Measurements from ENCODE around the gene ITM2C.

Gene ITM2C

GRCh38 chr2:230865766-230866755 lies 1.3 kb downstream of the ITM2C start:
- Histone ChIP-seq H4K91ac (ENCODE audit: low read length) (peak overlapping the region; percentile 31), H3K4me2 (ENCODE audit: low read length, poor library complexity, severe bottlenecking) (peak overlapping the region; percentile 69), H4K8ac (ENCODE audit: low read length) (peak overlapping the region; percentile 75), H3K9me3 (ENCODE audit: control insufficient read depth, low read length) (no peaks in the 10 kb centered on the region), H3K9ac (ENCODE audit: low read length) (no peak overlapping the region), H3K4me3 (ENCODE audit: insufficient read depth in 1 of 2, low read depth in 1 of 2, low read length in 2 of 2) (peak overlapping the region; percentile 80 to 93), H3K27me3 (ENCODE audit: control insufficient read depth in 1 of 2, insufficient read depth in 1 of 2, low read length in 2 of 2) (peaks cover 19 to 34% of the 10 kb centered on the region in 2 experiments), H3K18ac (ENCODE audit: low read depth in 1 of 2, low read length in 2 of 2) (peak overlapping the region; percentile 74 to 75), H3K79me1 (replicated peaks; ENCODE audit: low read length, poor library complexity, severe bottlenecking) (no peaks in the 10 kb centered on the region), H2BK5ac (ENCODE audit: low read depth, low read length, poor library complexity, severe bottlenecking) (no peak overlapping the region), H3K4ac (ENCODE audit: low read depth in 1 of 2, low read length in 2 of 2) (peak overlapping the region in 1 of 2 experiments; percentile 80), H2BK15ac (ENCODE audit: low read depth, poor library complexity, severe bottlenecking) (peak overlapping the region; percentile 87), H2AFZ (ENCODE audit: low read depth, low read length) (peak overlapping the region; percentile 51), H3K27ac (ENCODE audit: low read length, poor library complexity, severe bottlenecking) (peak overlapping the region; percentile 96), H3K36me3 (ENCODE audit: control insufficient read depth in 1 of 2, insufficient read depth in 2 of 2, low read depth in 1 of 2, low read length in 2 of 2) (peaks cover 0 to 5% of the 10 kb centered on the region in 2 experiments), H2AK5ac (ENCODE audit: low read length, severe bottlenecking) (peak overlapping the region; percentile 3), H3K23ac (ENCODE audit: low read length in 2 of 2) (no peak overlapping the region), H2BK12ac (ENCODE audit: low read length in 2 of 2) (peak overlapping the region in 1 of 2 experiments; percentile 64), H3K4me1 (ENCODE audit: control insufficient read depth, insufficient read depth, low read depth, low read length) (peaks cover 57% of the 10 kb centered on the region), H2BK120ac (ENCODE audit: low read depth, low read length) (no peak overlapping the region), H3K14ac (ENCODE audit: low read length in 2 of 2) (peak overlapping the region in 1 of 2 experiments; percentile 39)
- 7% methylated on average over 29 of the region's 35 CpGs for WGBS
- peak; percentile 63 for DNase-seq

GRCh38 chr2:230866756-230867523 lies 2.2 kb downstream of the ITM2C start:
- H3K27me3 ChIP-seq (ENCODE audit: control insufficient read depth in 1 of 2, insufficient read depth in 1 of 2, low read length in 2 of 2): peaks cover 10 to 25% of the 10 kb centered on the region in 2 experiments
- peaks cover 65% of the 10 kb centered on the region for H3K4me1 ChIP-seq (ENCODE audit: control insufficient read depth, insufficient read depth, low read depth, low read length)
- no peaks in the 10 kb centered on the region for H3K9me3 ChIP-seq (ENCODE audit: control insufficient read depth, low read length)
- no peak overlapping the region for H4K8ac ChIP-seq (ENCODE audit: low read length)
- DNase-seq: peak; percentile 26
- no peak overlapping the region for H3K9ac ChIP-seq (ENCODE audit: low read length)
- no peaks in the 10 kb centered on the region for H3K79me1 ChIP-seq (replicated peaks; ENCODE audit: low read length, poor library complexity, severe bottlenecking)
- no peak overlapping the region for H2BK12ac ChIP-seq (ENCODE audit: low read length in 2 of 2)
- no peak overlapping the region for H2BK15ac ChIP-seq (ENCODE audit: low read depth, poor library complexity, severe bottlenecking)
- H3K14ac ChIP-seq (ENCODE audit: low read length in 2 of 2): no peak overlapping the region
- peak overlapping the region; percentile 96 for H3K27ac ChIP-seq (ENCODE audit: low read length, poor library complexity, severe bottlenecking)
- 54% methylated on average over 12 of the region's 13 CpGs for WGBS
- H3K36me3 ChIP-seq (ENCODE audit: control insufficient read depth in 1 of 2, insufficient read depth in 2 of 2, low read depth in 1 of 2, low read length in 2 of 2): peaks cover 0 to 12% of the 10 kb centered on the region in 2 experiments
- no peak overlapping the region for H2AFZ ChIP-seq (ENCODE audit: low read depth, low read length)
- H3K4me3 ChIP-seq (ENCODE audit: insufficient read depth in 1 of 2, low read depth in 1 of 2, low read length in 2 of 2): peak overlapping the region in 1 of 2 experiments; percentile 37
- no peak overlapping the region for H3K18ac ChIP-seq (ENCODE audit: low read depth in 1 of 2, low read length in 2 of 2)
- no peak overlapping the region for H3K23ac ChIP-seq (ENCODE audit: low read length in 2 of 2)
- peak overlapping the region; percentile 69 for H3K4me2 ChIP-seq (ENCODE audit: low read length, poor library complexity, severe bottlenecking)
- H4K91ac ChIP-seq (ENCODE audit: low read length): no peak overlapping the region
- peak overlapping the region; percentile 76 for H2AK5ac ChIP-seq (ENCODE audit: low read length, severe bottlenecking)
- H3K4ac ChIP-seq (ENCODE audit: low read depth in 1 of 2, low read length in 2 of 2): peak overlapping the region in 1 of 2 experiments; percentile 13
- H2BK120ac ChIP-seq (ENCODE audit: low read depth, low read length): no peak overlapping the region
- H2BK5ac ChIP-seq (ENCODE audit: low read depth, low read length, poor library complexity, severe bottlenecking): peak overlapping the region; percentile 3

DNA sequence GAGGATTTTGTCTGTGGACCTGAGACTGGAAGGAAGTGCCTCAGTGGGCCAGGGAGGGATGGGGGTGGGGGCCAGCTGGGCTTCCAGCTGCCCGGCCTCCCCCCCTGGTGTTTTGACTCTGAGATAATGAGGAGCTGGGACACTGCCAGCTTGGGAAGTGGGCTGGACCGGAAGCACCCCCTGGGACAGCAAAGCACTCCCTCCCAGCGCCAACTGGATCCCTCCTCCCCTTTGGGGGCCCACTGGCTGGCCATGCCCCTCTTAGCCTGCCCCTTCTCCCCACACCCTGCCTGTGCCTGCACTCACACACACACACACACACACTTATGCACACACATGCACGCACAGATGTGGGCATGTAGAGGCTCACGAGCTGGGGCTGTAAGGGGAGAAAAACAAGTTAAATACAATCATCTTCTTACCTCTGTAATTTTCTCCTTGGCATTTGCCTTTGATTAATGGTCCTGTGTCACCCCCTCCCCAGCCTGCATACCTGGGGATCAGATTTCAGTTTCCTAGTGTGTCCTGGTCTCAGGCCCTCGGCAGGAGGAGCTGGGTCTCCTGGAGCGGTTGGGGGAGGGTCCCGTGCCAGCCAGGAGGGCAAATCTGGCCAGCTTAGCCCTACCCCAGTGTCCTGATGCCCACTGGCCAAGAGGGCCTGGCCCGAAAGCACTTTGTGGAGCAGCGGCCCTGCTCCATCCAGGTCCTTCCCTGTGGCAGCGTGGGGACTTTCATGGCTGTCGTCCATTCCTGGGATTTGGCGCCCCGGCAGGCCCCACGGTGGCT lies 3.6 kb downstream of the ITM2C start:
- H2BK12ac ChIP-seq (ENCODE audit: low read length in 2 of 2): peak overlapping the region; percentile 1 to 9
- H2AFZ ChIP-seq (ENCODE audit: low read depth, low read length): no peak overlapping the region
- H2BK5ac ChIP-seq (ENCODE audit: low read depth, low read length, poor library complexity, severe bottlenecking): peak overlapping the region; percentile 69
- peak; percentile 23 for DNase-seq
- H3K4me1 ChIP-seq (ENCODE audit: control insufficient read depth, insufficient read depth, low read depth, low read length): peaks cover 76% of the 10 kb centered on the region
- peak overlapping the region; percentile 18 for H3K4me2 ChIP-seq (ENCODE audit: low read length, poor library complexity, severe bottlenecking)
- H3K4ac ChIP-seq (ENCODE audit: low read depth in 1 of 2, low read length in 2 of 2): peak overlapping the region in 1 of 2 experiments; percentile 8
- H4K91ac ChIP-seq (ENCODE audit: low read length): peak overlapping the region; percentile 80
- peak overlapping the region; percentile 60 to 76 for H3K18ac ChIP-seq (ENCODE audit: low read depth in 1 of 2, low read length in 2 of 2)
- no peak overlapping the region for H2BK120ac ChIP-seq (ENCODE audit: low read depth, low read length)
- H3K36me3 ChIP-seq (ENCODE audit: control insufficient read depth in 1 of 2, insufficient read depth in 2 of 2, low read depth in 1 of 2, low read length in 2 of 2): peaks cover 0 to 20% of the 10 kb centered on the region in 2 experiments
- peaks cover 4% of the 10 kb centered on the region for H3K79me1 ChIP-seq (replicated peaks; ENCODE audit: low read length, poor library complexity, severe bottlenecking)
- peaks cover under 1 to 11% of the 10 kb centered on the region in 2 experiments for H3K27me3 ChIP-seq (ENCODE audit: control insufficient read depth in 1 of 2, insufficient read depth in 1 of 2, low read length in 2 of 2)
- no peak overlapping the region for H3K9ac ChIP-seq (ENCODE audit: low read length)
- no peak overlapping the region for H3K14ac ChIP-seq (ENCODE audit: low read length in 2 of 2)
- H3K23ac ChIP-seq (ENCODE audit: low read length in 2 of 2): no peak overlapping the region
- peak overlapping the region; percentile 79 for H4K8ac ChIP-seq (ENCODE audit: low read length)
- no peaks in the 10 kb centered on the region for H3K9me3 ChIP-seq (ENCODE audit: control insufficient read depth, low read length)
- H2BK15ac ChIP-seq (ENCODE audit: low read depth, poor library complexity, severe bottlenecking): peak overlapping the region; percentile 37
- H3K27ac ChIP-seq (ENCODE audit: low read length, poor library complexity, severe bottlenecking): peak overlapping the region; percentile 96
- 27% methylated on average over 12 of the region's 15 CpGs for WGBS
- H3K4me3 ChIP-seq (ENCODE audit: insufficient read depth in 1 of 2, low read depth in 1 of 2, low read length in 2 of 2): no peak overlapping the region
- H2AK5ac ChIP-seq (ENCODE audit: low read length, severe bottlenecking): peak overlapping the region; percentile 97

All from mesenchymal stem cell (in vitro differentiated cells and primary cell).